Measurements from ENCODE around the gene SH3RF1.

Gene SH3RF1

GRCh38 chr4:169054879-169055278, 215.9 kb downstream of the SH3RF1 start:
- DNase-seq (ENCODE audit: extremely low read depth, low read depth), result no peak
- no peak for TF ChIP-seq CTCF (IDR thresholded peaks at IDR 0.05; ENCODE audit: low read depth, low read length)

- DNase-seq (ENCODE audit: extremely low read depth, low read depth), result no peak
- no peak for TF ChIP-seq CTCF (IDR thresholded peaks at IDR 0.05; ENCODE audit: low read depth, low read length)
Observed at GRCh38 chr4:169052594-169052945, 218.2 kb downstream of the SH3RF1 start.

- no peak for TF ChIP-seq CTCF (IDR thresholded peaks at IDR 0.05; ENCODE audit: low read depth, low read length)
- no peak for DNase-seq (ENCODE audit: extremely low read depth, low read depth)
Observed at GRCh38 chr4:169051761-169052593, 218.8 kb downstream of the SH3RF1 start.

GRCh38 chr4:169050881-169051760, 219.6 kb downstream of the SH3RF1 start:
- DNase-seq (ENCODE audit: extremely low read depth, low read depth), result no peak

GRCh38 chr4:169050284-169050683, 220.5 kb downstream of the SH3RF1 start:
- DNase-seq (ENCODE audit: extremely low read depth, low read depth), result no peak
- no peak for TF ChIP-seq CTCF (IDR thresholded peaks at IDR 0.05; ENCODE audit: low read depth, low read length)

More at GRCh38 chr4:169050881-169051760, 219.6 kb downstream of the SH3RF1 start:
- no peak for TF ChIP-seq CTCF (IDR thresholded peaks at IDR 0.05; ENCODE audit: low read depth, low read length)

- no peak for DNase-seq (ENCODE audit: extremely low read depth, low read depth)
- no peak for TF ChIP-seq CTCF (IDR thresholded peaks at IDR 0.05; ENCODE audit: low read depth, low read length)
Observed at GRCh38 chr4:169048868-169049414, 221.8 kb downstream of the SH3RF1 start.

- DNase-seq (ENCODE audit: extremely low read depth, low read depth), result no peak
- no peak for TF ChIP-seq CTCF (IDR thresholded peaks at IDR 0.05; ENCODE audit: low read depth, low read length)
Observed at GRCh38 chr4:169047956-169048355, 222.8 kb downstream of the SH3RF1 start.
